ENCODE results near the gene STK36. TPM values are rescaled to one million over a fixed set of nuclear protein-coding genes. Genes with fewer than 3 reads are reported as not detected.

STK36 gene
- total RNA-seq, 1 experiment from 2014 or later, result 48.6 TPM

DNA sequence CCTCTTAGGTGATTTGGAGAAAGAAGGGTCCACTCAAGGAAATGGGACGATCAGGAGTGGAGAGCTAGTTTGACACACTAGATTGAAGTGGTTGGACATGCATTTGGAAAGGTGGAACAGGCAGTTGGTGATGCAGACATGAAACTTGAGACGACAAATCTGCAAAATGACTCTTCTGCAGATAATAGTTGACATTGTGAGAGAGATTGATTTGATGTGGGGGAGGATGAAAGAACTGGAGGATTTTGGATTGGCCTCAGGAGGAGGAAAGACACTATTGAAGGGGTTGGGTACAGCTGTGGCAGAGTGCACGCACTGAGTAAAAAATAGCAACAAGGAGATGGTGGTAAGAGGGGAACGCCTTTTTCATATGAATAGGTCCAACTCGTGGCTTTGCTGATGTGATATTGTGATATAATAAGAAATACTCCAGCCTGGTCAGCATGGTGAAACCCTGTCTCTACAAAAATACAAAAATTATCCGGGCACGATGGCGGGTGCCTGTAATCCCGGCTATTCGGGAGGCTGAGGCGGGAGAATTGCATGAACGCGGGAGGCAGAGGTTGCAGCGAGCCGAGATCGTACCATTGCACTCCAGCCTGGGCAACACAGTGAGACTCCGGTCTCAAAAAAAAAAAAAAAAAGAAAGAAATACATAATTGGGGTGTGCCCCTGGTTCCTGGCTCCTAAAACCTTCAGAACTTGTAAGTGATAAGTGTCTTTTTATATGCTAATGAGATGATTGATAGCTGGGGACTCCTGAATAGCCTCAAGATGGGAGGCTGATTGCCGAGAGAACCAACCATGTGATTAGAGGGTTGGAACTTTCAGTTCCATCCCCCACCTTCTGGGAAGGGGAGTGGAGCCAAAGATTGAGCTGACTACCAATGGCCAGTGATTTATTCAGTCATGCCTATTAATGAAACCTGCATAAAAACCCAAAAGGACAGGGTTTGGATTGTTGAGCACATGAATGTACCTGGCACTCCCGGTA lies 48.5 kb downstream of the STK36 start:
- Histone ChIP-seq H3K27me3 (ENCODE audit: control insufficient read depth, insufficient read depth, low read length) (no peaks in the 10 kb centered on the region), H3K4me3 (ENCODE audit: low read depth in 2 of 2, low read length in 2 of 2) (no peak overlapping the region), H3K36me3 (ENCODE audit: control insufficient read depth, insufficient read depth, low read length) (no peaks in the 10 kb centered on the region; the same call in 1 of the 2 replicates), H3K4me1 (ENCODE audit: control insufficient read depth, insufficient read depth, low read length) (peaks cover 29% of the 10 kb centered on the region), H3K9me3 (ENCODE audit: control insufficient read depth, insufficient read depth, low read depth, low read length) (no peaks in the 10 kb centered on the region), H3K27ac (ENCODE audit: low read length) (no peak overlapping the region)
- intact Hi-C loops (cut with micrococcal nuclease; ENCODE audit: unreplicated experiment) (no loop called here), in situ Hi-C loops (cut with HindIII; ENCODE audit: low pct_unique_long_range_greater_than_20kb, low sequenced_read_pairs) (no loop called here)
- no peak for TF ChIP-seq TCF7L2 (IDR thresholded peaks at IDR 0.05; ENCODE audit: low read depth, low read length)
- TF ChIP-seq, protein P1, sequence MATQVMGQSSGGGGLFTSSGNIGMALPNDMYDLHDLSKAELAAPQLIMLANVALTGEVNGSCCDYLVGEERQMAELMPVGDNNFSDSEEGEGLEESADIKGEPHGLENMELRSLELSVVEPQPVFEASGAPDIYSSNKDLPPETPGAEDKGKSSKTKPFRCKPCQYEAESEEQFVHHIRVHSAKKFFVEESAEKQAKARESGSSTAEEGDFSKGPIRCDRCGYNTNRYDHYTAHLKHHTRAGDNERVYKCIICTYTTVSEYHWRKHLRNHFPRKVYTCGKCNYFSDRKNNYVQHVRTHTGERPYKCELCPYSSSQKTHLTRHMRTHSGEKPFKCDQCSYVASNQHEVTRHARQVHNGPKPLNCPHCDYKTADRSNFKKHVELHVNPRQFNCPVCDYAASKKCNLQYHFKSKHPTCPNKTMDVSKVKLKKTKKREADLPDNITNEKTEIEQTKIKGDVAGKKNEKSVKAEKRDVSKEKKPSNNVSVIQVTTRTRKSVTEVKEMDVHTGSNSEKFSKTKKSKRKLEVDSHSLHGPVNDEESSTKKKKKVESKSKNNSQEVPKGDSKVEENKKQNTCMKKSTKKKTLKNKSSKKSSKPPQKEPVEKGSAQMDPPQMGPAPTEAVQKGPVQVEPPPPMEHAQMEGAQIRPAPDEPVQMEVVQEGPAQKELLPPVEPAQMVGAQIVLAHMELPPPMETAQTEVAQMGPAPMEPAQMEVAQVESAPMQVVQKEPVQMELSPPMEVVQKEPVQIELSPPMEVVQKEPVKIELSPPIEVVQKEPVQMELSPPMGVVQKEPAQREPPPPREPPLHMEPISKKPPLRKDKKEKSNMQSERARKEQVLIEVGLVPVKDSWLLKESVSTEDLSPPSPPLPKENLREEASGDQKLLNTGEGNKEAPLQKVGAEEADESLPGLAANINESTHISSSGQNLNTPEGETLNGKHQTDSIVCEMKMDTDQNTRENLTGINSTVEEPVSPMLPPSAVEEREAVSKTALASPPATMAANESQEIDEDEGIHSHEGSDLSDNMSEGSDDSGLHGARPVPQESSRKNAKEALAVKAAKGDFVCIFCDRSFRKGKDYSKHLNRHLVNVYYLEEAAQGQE (IDR thresholded peaks at IDR 0.05; ENCODE audit: insufficient read depth in 1 of 2, low read depth in 2 of 2, low read length in 1 of 2), result no peak
- TF ChIP-seq, protein P2, sequence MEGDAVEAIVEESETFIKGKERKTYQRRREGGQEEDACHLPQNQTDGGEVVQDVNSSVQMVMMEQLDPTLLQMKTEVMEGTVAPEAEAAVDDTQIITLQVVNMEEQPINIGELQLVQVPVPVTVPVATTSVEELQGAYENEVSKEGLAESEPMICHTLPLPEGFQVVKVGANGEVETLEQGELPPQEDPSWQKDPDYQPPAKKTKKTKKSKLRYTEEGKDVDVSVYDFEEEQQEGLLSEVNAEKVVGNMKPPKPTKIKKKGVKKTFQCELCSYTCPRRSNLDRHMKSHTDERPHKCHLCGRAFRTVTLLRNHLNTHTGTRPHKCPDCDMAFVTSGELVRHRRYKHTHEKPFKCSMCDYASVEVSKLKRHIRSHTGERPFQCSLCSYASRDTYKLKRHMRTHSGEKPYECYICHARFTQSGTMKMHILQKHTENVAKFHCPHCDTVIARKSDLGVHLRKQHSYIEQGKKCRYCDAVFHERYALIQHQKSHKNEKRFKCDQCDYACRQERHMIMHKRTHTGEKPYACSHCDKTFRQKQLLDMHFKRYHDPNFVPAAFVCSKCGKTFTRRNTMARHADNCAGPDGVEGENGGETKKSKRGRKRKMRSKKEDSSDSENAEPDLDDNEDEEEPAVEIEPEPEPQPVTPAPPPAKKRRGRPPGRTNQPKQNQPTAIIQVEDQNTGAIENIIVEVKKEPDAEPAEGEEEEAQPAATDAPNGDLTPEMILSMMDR (IDR thresholded peaks at IDR 0.05), result no peak
- no peak for ATAC-seq
- CTCF ChIA-PET, result no interaction called here
- BruUV-seq (replicated peaks), result no TSS peak
- DNase-seq (ENCODE audit: low read depth, low spot score), result no peak
- POLR2A ChIA-PET, result no interaction called here

DNA sequence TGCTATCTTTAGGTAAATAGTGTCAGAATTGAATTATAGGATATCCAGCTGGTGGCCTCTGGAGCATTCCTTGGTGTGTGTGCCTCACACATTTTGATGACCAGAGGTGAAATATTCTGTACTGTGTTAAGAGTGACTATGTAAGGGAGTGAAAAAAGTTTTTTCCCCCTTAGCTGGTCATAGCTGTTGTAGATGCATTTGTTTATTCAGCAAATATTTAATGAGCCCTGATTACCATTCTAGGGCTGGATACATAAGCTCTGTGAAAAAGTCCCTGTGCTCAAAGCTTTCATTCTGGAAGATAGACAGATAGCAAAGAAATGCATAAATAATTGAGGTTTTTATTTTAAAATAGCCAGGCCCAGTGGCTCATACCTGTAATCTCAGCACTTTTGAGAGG lies 49.6 kb downstream of the STK36 start:
- ChIA-PET CTCF (no interaction called here), POLR2A (no interaction called here)
- TF ChIP-seq POLR2AphosphoS5 (IDR thresholded peaks at IDR 0.05; ENCODE audit: low read depth, low read length), result no peak
- TF ChIP-seq, protein P1 (IDR thresholded peaks at IDR 0.05; ENCODE audit: insufficient read depth in 1 of 2, low read depth in 2 of 2, low read length in 1 of 2), result no peak
- no peak for TF ChIP-seq SIN3A (IDR thresholded peaks at IDR 0.05; ENCODE audit: borderline replicate concordance, insufficient read depth, low read depth, low read length)
- TF ChIP-seq TCF7L2 (IDR thresholded peaks at IDR 0.05; ENCODE audit: low read depth, low read length), result no peak
- TF ChIP-seq, protein P2 (IDR thresholded peaks at IDR 0.05), result no peak
- ATAC-seq (no peak), DNase-seq (ENCODE audit: low read depth, low spot score) (no peak)
- intact Hi-C loops (cut with micrococcal nuclease; ENCODE audit: unreplicated experiment), result no loop called here
- in situ Hi-C loops (cut with HindIII; ENCODE audit: low pct_unique_long_range_greater_than_20kb, low sequenced_read_pairs), result no loop called here
- no TSS peak for BruUV-seq (replicated peaks)
- H3K4me1 ChIP-seq (ENCODE audit: control insufficient read depth, insufficient read depth, low read length), result peaks cover 29% of the 10 kb centered on the region
- H3K4me3 ChIP-seq (ENCODE audit: low read depth in 2 of 2, low read length in 2 of 2), result no peak overlapping the region
- no peak overlapping the region for H3K27ac ChIP-seq (ENCODE audit: low read length)
- H3K27me3 ChIP-seq (ENCODE audit: control insufficient read depth, insufficient read depth, low read length), result no peaks in the 10 kb centered on the region
- H3K36me3 ChIP-seq (ENCODE audit: control insufficient read depth, insufficient read depth, low read length), result no peaks in the 10 kb centered on the region
- no peaks in the 10 kb centered on the region; the same call in 1 of the 2 replicates for H3K9me3 ChIP-seq (ENCODE audit: control insufficient read depth, insufficient read depth, low read depth, low read length)
